PC-9 (cell line): ENCODE results near the gene MLC1. TPM values are rescaled to one million over a fixed set of nuclear protein-coding genes. Genes with fewer than 3 reads are reported as not detected.

ENCODE experiments used
- BruUV-seq: library from RNA; stranded (reverse); fragments of 400-500 nt; replicated peaks from 2 replicates; lab custom pipeline; 2021; lab: Mats Ljungman, UMichigan
- CTCF ChIA-PET: fragments of 300-600 bp; sonication (Branson Sonifier 250); formaldehyde crosslinking; loops from one replicate; lab custom pipeline; 2022; ENCODE audit warnings: antibody characterized with exemption; lab: Charles Lee
- POLR2A ChIA-PET: fragments of 300-600 bp; sonication (Branson Sonifier 250); formaldehyde crosslinking; loops from one replicate; lab custom pipeline; 2022; ENCODE audit warnings: antibody characterized with exemption; ENCODE audit not compliant: unreplicated experiment; lab: Charles Lee
- DNase-seq, 2 experiments: peaks; one replicate each; pipeline versions ENCODE4 v3.0.0 to v3.0.0-alpha.2; 2015 to 2022; ENCODE audit warnings: mixed read lengths in 1 of 2
- H2AFZ ChIP-seq: fragments of 200-600 bp; sonication (generic); 2 replicates; pipeline ENCODE4 v1.8.1; 2017; ENCODE audit warnings: antibody characterized with exemption
- H3F3A ChIP-seq: fragments of 200-600 bp; sonication (generic); 2 replicates; pipeline ENCODE4 v1.8.1; 2017; ENCODE audit warnings: antibody characterized with exemption, mild to moderate bottlenecking, low read depth; ENCODE audit not compliant: insufficient read depth
- H3K27ac ChIP-seq: fragments of 200-600 bp; sonication (generic); 2 replicates; pipeline ENCODE4 v1.6.1; 2016; ENCODE audit warnings: mixed run types
- H3K27me3 ChIP-seq: fragments of 200-600 bp; sonication (generic); 2 replicates; pipeline ENCODE4 v1.6.1; 2016; ENCODE audit warnings: low read depth, mixed run types; ENCODE audit not compliant: insufficient read depth
- H3K36me3 ChIP-seq: fragments of 200-600 bp; sonication (generic); 2 replicates; pipeline ENCODE4 v1.6.1; 2016; ENCODE audit warnings: low read depth, mixed run types
- H3K4me1 ChIP-seq: fragments of 200-600 bp; sonication (generic); replicated peaks from 2 replicates; pipeline ENCODE4 v1.6.1; 2016; ENCODE audit warnings: mixed run types; ENCODE audit not compliant: insufficient read depth
- H3K4me2 ChIP-seq: fragments of 200-600 bp; sonication (generic); 2 replicates; pipeline ENCODE4 v1.6.1; 2017; ENCODE audit warnings: mixed run types
- H3K4me3 ChIP-seq: fragments of 200-600 bp; sonication (generic); 2 replicates; pipeline ENCODE4 v1.6.1; 2016; ENCODE audit warnings: mixed run types
- H3K79me2 ChIP-seq: fragments of 200-600 bp; sonication (generic); 2 replicates; pipeline ENCODE4 v1.6.1; 2017; ENCODE audit warnings: low read depth, mixed run types
- H3K9me2 ChIP-seq: fragments of 200-600 bp; sonication (generic); 2 replicates; pipeline ENCODE4 v1.8.1; 2017; ENCODE audit warnings: mild to moderate bottlenecking; ENCODE audit not compliant: insufficient read depth
- H3K9me3 ChIP-seq: fragments of 200-600 bp; sonication (generic); 2 replicates; pipeline ENCODE4 v1.8.1; 2016; ENCODE audit warnings: low read depth; ENCODE audit not compliant: insufficient read depth
- H4K20me1 ChIP-seq: fragments of 200-600 bp; sonication (generic); 2 replicates; pipeline ENCODE4 v1.8.1; 2017; ENCODE audit not compliant: insufficient read depth
- EZH2 ChIP-seq: fragments of 200-600 bp; sonication (generic); IDR thresholded peaks from 2 replicates; pipeline ENCODE4 v1.8.0; 2017; ENCODE audit warnings: antibody characterized with exemption, low read depth
- intact Hi-C: fragments of 100-400 bp; cut with micrococcal nuclease; formaldehyde crosslinking; loops from one replicate; pipeline ENCODE4 v1.10.0; 2022; ENCODE audit not compliant: unreplicated experiment
- total RNA-seq: library from RNA; stranded (reverse); gene quantifications from 2 replicates; pipeline ENCODE4 v1.2.3, GENCODE V29; 2021
- TF ChIP-seq, protein P1 (sequence below): fragments of 200-600 bp; sonication (generic); conservative IDR thresholded peaks from 2 replicates; pipeline ENCODE4 v1.6.1; 2017; ENCODE audit warnings: mixed run types, antibody characterized with exemption, mild to moderate bottlenecking, moderate library complexity

The MLC1 gene
- total RNA-seq, 1 experiment from 2014 or later, result not detected

DNA sequence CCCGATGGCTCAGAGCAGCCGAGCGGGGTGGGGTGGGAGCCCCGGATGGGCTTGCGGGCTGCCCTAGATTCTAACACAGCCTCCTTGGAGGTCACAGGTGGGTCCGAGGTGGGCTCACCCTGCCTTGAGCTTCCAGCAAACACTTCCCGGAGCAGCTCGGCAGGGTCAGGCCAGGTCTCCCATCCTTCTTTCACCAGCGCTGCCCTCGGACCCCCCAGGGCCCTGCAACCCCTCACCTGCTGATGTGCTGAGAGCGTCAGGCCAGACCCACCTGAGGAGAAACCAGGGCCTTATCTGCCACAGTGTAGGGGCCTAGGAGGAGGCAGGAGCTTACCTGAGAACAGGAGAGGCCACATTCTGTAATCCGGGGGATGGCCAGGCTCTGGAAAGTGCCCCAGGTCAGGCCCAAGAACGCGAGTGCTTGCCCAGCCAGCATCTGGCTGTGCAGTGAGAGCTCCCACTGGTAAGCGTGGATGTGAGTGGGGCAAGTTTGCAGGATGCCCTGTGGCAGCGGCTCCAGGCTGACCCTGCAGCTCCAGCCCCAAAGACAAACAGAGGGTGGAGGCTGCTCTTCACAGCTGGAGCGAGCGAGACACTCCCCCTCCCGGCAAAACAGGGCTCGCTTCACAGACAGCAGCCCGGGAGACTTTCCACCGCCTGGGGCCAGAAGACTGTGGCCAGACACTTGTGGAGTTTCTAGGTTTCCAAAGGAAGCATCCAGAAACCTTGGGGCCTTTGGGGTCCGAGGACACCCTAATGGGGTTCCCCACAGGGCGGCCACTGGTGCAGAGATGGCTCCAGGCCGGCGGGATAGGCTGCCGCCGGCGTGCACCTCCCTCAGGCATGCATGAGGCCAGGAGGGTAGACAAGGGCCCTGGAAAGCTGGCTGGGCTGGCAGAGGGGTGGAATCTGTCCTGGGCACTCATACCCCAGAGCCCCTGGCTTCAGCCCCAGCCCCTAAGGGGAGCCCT lies 72.7 kb downstream of the MLC1 start, which contains the start of gene IL17REL:
Gene IL17REL, minus strand, starts transcription at position 555 of the 971 bp plus-strand sequence. Its CDS starts 119 bp downstream, at position 436.
- peak in 1 of 2 experiments; percentile 41 for DNase-seq
- Histone ChIP-seq H3K79me2 (no peaks in the 10 kb centered on the region), H3K9me2 (no peaks in the 10 kb centered on the region), H3K4me2 (no peak within 1 kb of the TSS), H3K27me3 (peaks cover 32% of the 10 kb centered on the region), H2AFZ (no peak within 1 kb of the TSS), H3K4me3 (no peak within 1 kb of the TSS), H3K27ac (no peak within 1 kb of the TSS), H3K36me3 (no peaks in the 10 kb centered on the region), H3K4me1 (0 out of 2 replicates have a peak, but pooled peaks cover 14% of the 10 kb centered on the region), H4K20me1 (0 out of 2 replicates have a peak, but pooled peaks cover 6% of the 10 kb centered on the region), H3F3A (peaks cover 15% of the 10 kb centered on the region), H3K9me3 (no peaks in the 10 kb centered on the region)
- no TSS peak for BruUV-seq
- POLR2A ChIA-PET, result no interaction called here
- TF ChIP-seq, protein P1, sequence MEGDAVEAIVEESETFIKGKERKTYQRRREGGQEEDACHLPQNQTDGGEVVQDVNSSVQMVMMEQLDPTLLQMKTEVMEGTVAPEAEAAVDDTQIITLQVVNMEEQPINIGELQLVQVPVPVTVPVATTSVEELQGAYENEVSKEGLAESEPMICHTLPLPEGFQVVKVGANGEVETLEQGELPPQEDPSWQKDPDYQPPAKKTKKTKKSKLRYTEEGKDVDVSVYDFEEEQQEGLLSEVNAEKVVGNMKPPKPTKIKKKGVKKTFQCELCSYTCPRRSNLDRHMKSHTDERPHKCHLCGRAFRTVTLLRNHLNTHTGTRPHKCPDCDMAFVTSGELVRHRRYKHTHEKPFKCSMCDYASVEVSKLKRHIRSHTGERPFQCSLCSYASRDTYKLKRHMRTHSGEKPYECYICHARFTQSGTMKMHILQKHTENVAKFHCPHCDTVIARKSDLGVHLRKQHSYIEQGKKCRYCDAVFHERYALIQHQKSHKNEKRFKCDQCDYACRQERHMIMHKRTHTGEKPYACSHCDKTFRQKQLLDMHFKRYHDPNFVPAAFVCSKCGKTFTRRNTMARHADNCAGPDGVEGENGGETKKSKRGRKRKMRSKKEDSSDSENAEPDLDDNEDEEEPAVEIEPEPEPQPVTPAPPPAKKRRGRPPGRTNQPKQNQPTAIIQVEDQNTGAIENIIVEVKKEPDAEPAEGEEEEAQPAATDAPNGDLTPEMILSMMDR, result no peak
- TF ChIP-seq EZH2, result no peak
- CTCF ChIA-PET, result interaction anchor here (0.6 to 1.7 kb wide), 2 partner anchors 15 to 41 kb away, joined by 3 to 8 read pairs; no protein-coding TSS in a partner anchor
- intact Hi-C loops, result no loop called here

DNA sequence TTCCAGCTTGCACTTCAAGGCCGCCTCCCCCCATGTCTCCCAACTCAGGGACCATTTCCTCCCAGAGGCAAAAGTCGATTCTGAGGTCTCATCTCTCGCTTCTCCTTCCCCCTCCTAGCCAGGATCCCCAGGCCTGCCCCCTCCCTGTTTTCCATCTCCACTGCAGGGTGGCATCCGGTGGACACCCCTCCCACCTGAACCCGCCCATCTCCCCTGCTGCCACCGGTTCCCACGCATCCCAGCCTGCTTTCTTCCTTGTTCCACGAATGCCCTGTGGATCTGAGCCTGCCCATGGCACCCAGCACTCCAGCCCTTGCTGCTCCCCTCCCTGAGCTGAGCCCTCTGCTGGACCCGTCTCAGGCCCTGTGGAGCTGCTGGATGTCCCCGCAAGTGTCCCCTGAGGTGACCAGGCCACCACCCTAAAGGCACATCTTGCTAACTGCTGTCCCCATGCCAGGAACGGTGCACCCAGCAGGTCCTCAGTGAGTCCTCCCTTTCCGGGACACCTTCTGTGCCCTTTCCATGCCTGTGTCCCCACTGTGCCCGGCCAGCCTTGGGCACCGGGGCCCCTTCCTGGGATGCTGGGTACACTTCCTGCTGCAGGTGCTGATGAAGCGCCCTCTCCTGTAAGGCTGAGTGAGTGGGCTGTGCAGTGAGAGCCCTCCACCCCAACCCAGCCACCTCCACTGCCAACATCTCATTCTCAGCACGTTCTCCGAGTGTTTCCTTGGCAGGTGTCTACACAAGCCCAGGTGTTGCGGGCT lies 73.6 kb downstream of the MLC1 start:
- ChIA-PET CTCF (interaction anchor here (0.6 to 1.7 kb wide), 3 partner anchors 16 to 216 kb away, joined by 3 to 8 read pairs (median 3); no protein-coding TSS in a partner anchor), POLR2A (no interaction called here)
- H3K4me2 ChIP-seq, result no peak overlapping the region
- no TSS peak for BruUV-seq
- no peak overlapping the region for H2AFZ ChIP-seq
- TF ChIP-seq, protein P1, result no peak
- TF ChIP-seq EZH2, result no peak
- no peak overlapping the region for H3K4me3 ChIP-seq
- H3K4me1 ChIP-seq, result 0 out of 2 replicates have a peak, but pooled peaks cover 14% of the 10 kb centered on the region
- H3K79me2 ChIP-seq, result no peaks in the 10 kb centered on the region
- intact Hi-C loops, result no loop called here
- no peaks in the 10 kb centered on the region for H3K9me2 ChIP-seq
- no peak for DNase-seq
- H3K27me3 ChIP-seq, result peaks cover 24% of the 10 kb centered on the region
- peaks cover 17% of the 10 kb centered on the region for H3F3A ChIP-seq
- H3K9me3 ChIP-seq, result no peaks in the 10 kb centered on the region
- H4K20me1 ChIP-seq, result 0 out of 2 replicates have a peak, but pooled peaks cover 6% of the 10 kb centered on the region
- no peak overlapping the region for H3K27ac ChIP-seq
- H3K36me3 ChIP-seq, result no peaks in the 10 kb centered on the region
